ENCODE results near the gene CCDC149. TPM values are rescaled to one million over a fixed set of nuclear protein-coding genes. Genes with fewer than 3 reads are reported as not detected.

Gene CCDC149
- total and polyA plus RNA-seq, 9 of the 15 experiments (the other 6 are each of a cell fraction or from before 2014, with no cell fraction given) = 0.04 to 0.18 TPM; not detected in 7

GRCh38 chr4:24800325-24800895 is 112.4 kb downstream of the CCDC149 start:
- Histone ChIP-seq H3K4me3 (no peak overlapping the region), H3K4me1 (replicated peaks in 1 of 2; ENCODE audit: control insufficient read depth in 2 of 2, insufficient read depth in 2 of 2, low read length in 2 of 2) (peaks cover 11 to 14% of the 10 kb centered on the region in 2 experiments; a peak in 4 of 5 replicates), H3K36me3 (ENCODE audit: control insufficient read depth, insufficient read depth, low read length) (no peaks in the 10 kb centered on the region), H3K27ac (ENCODE audit: extremely low read depth, low read depth, low read length) (no peak overlapping the region), H3K4me2 (ENCODE audit: insufficient read depth, low read length) (no peak overlapping the region), H3K27me3 (ENCODE audit: control insufficient read depth in 2 of 2, insufficient read depth in 2 of 2, low read length in 2 of 2) (peaks cover 4 to 29% of the 10 kb centered on the region in 2 experiments; a peak in 4 of 5 replicates), H3K9ac (ENCODE audit: insufficient read depth in 1 of 2, low read depth in 2 of 2, low read length in 2 of 2) (no peak overlapping the region), H3K79me2 (ENCODE audit: control insufficient read depth, insufficient read depth, low read length) (no peaks in the 10 kb centered on the region), H2AFZ (ENCODE audit: low read depth, low read length) (no peak overlapping the region), H3K9me3 (replicated peaks; ENCODE audit: control insufficient read depth, insufficient read depth, low read depth, low read length) (no peaks in the 10 kb centered on the region), H4K20me1 (replicated peaks; ENCODE audit: control insufficient read depth, insufficient read depth, low read length) (no peaks in the 10 kb centered on the region; the same call in 1 of the 2 replicates), H3K9me1 (ENCODE audit: control insufficient read depth, insufficient read depth, low read length) (no peaks in the 10 kb centered on the region)
- no peak for ATAC-seq
- in situ Hi-C loops (cut with MboI) (no loop called here), intact Hi-C loops (cut with micrococcal nuclease) (no loop called here)
- POLR2A ChIA-PET = no interaction called here
- WGBS (ENCODE audit: insufficient coverage, low coverage, missing lambda C conversion rate) = 5% methylated on average over 21 of the region's 25 CpGs
- TF ChIP-seq TCF7L2 (IDR thresholded peaks at IDR 0.05; ENCODE audit: low read depth, low read length) (no peak), CUX1 (CRISPR knock-in tag; IDR thresholded peaks at IDR 0.05) (no peak), ZNF57 (CRISPR knock-in tag; IDR thresholded peaks at IDR 0.05) (no peak), RBM34 (IDR thresholded peaks at IDR 0.05; ENCODE audit: borderline replicate concordance, insufficient read depth, low read length) (no peak), ZNF282 (CRISPR knock-in tag; IDR thresholded peaks at IDR 0.05) (no peak), KLF6 (CRISPR knock-in tag; IDR thresholded peaks at IDR 0.05; ENCODE audit: borderline replicate concordance) (no peak), NKRF (IDR thresholded peaks at IDR 0.05; ENCODE audit: borderline replicate concordance) (no peak)
- BruUV-seq (replicated peaks) = no TSS peak
- no peak for FAIRE-seq
- CTCF ChIA-PET (ENCODE audit: low intra/inter-chr PET ratio) = no interaction called here
- no peak for DNase-seq (ENCODE audit: extremely low read depth in 1 of 4, low spot score in 3 of 4)
